ENCODE data around the gene IPO5. TPM values are rescaled to one million over a fixed set of nuclear protein-coding genes. Genes with fewer than 3 reads are reported as not detected.

The IPO5 gene
- polyA plus RNA-seq, 1 of the 3 experiments (the other 2 are of a cell fraction): 77.1 TPM

DNA sequence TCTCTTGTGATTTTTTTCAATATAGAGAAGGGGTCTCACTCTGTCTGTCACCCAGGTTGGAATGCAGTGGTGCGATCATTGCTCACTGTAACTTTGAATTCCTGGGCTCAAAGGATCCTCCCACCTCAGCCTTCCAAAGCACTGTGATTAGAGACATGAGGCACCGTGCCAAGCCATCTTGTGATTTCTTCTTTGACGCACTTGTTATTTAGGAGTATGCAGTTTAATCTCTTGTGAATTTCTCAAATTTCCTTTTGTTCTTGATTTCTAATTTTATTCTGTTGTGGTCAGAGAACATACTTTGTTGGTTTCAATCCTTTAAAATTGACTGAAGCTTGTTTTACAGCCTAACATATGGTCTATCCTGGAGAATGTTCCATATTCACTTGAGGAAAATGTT is 14.5 kb downstream of the IPO5 start (continued):
- TF ChIP-seq RXRA (IDR thresholded peaks at IDR 0.05; ENCODE audit: borderline replicate concordance, low read depth) (no peak), YY1 (IDR thresholded peaks at IDR 0.05; ENCODE audit: low read depth) (no peak), GABPA (IDR thresholded peaks at IDR 0.05; ENCODE audit: low read depth) (no peak), TEAD4 (IDR thresholded peaks at IDR 0.05; ENCODE audit: borderline replicate concordance, insufficient read depth) (no peak), NRF1 (IDR thresholded peaks at IDR 0.05; ENCODE audit: low read depth, low read length) (no peak)

DNA sequence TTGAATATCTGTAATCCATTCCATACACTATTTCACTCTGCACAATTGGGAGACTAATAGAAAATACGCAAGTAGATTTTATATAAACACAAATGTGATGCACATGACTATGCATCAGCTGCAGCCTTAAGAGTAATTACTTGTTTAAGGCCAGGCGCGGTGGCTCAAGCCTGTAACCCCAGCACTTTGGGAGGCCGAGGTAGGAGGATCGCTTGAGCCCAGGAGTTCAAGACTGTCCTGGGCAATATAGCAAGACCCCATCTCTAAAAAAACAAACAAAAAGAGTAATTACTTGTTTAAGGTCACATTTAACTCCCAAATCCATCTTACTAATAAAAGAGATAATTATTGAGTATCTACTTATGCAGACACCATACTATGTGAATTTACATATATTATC is 18.0 kb downstream of the IPO5 start:
- Histone ChIP-seq H3K27me3 (ENCODE audit: insufficient read depth) (no peaks in the 10 kb centered on the region), H3K4me3 (ENCODE audit: low read depth in 2 of 2, low read length in 1 of 2) (no peak overlapping the region), H3K27ac (ENCODE audit: low read depth in 2 of 2, low read length in 1 of 2) (no peak overlapping the region), H3K36me3 (replicated peaks in 1 of 2; ENCODE audit: control insufficient read depth in 1 of 2, insufficient read depth in 2 of 2, low read length in 1 of 2) (no peaks in the 10 kb centered on the region), H2AFZ (ENCODE audit: low read depth) (no peak overlapping the region), H3K9me2 (no peaks in the 10 kb centered on the region), H3K9ac (no peak overlapping the region), H3K4me1 (ENCODE audit: control insufficient read depth in 1 of 2, insufficient read depth in 2 of 2, low read depth in 1 of 2, low read length in 1 of 2) (peaks cover 0 to 2% of the 10 kb centered on the region in 2 experiments; a peak in 2 of 4 replicates), H3F3A (replicated peaks; ENCODE audit: insufficient read depth) (no peaks in the 10 kb centered on the region), H3K9me3 (no peaks in the 10 kb centered on the region), H3K4me2 (no peak overlapping the region), H3K79me2 (ENCODE audit: insufficient read depth) (no peaks in the 10 kb centered on the region), H4K20me1 (ENCODE audit: insufficient read depth) (no peaks in the 10 kb centered on the region)
- ChIA-PET CTCF (no interaction called here), POLR2A (no interaction called here)
- TF ChIP-seq MEF2A (IDR thresholded peaks at IDR 0.05; ENCODE audit: borderline replicate concordance, low read depth) (no peak), EZH2phosphoT487 (IDR thresholded peaks at IDR 0.05; ENCODE audit: borderline replicate concordance, low read depth) (no peak), NRF1 (IDR thresholded peaks at IDR 0.05; ENCODE audit: low read depth, low read length) (no peak), EP300 (IDR thresholded peaks at IDR 0.05; ENCODE audit: borderline replicate concordance in 1 of 2, low read depth in 1 of 2, low read length in 1 of 2) (no peak), JUND (IDR thresholded peaks at IDR 0.05) (no peak), YY1 (IDR thresholded peaks at IDR 0.05; ENCODE audit: low read depth) (no peak), TAF1 (IDR thresholded peaks at IDR 0.05; ENCODE audit: borderline replicate concordance, low read depth, low read length) (no peak), RCOR1 (IDR thresholded peaks at IDR 0.05; ENCODE audit: low read length) (no peak), CHD2 (IDR thresholded peaks at IDR 0.05; ENCODE audit: low read length, partially characterized antibody) (no peak), NFIC (IDR thresholded peaks at IDR 0.05; ENCODE audit: borderline replicate concordance) (no peak), POLR2AphosphoS5 (IDR thresholded peaks at IDR 0.05; ENCODE audit: low read depth, low read length) (no peak), RAD21 (IDR thresholded peaks at IDR 0.05; ENCODE audit: low read length) (no peak), GABPA (IDR thresholded peaks at IDR 0.05; ENCODE audit: low read depth) (no peak), TEAD4 (IDR thresholded peaks at IDR 0.05; ENCODE audit: borderline replicate concordance, insufficient read depth) (no peak)
- TF ChIP-seq, protein P1, sequence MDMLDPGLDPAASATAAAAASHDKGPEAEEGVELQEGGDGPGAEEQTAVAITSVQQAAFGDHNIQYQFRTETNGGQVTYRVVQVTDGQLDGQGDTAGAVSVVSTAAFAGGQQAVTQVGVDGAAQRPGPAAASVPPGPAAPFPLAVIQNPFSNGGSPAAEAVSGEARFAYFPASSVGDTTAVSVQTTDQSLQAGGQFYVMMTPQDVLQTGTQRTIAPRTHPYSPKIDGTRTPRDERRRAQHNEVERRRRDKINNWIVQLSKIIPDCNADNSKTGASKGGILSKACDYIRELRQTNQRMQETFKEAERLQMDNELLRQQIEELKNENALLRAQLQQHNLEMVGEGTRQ (IDR thresholded peaks at IDR 0.05; ENCODE audit: borderline replicate concordance, low read depth, low read length): no peak
- TF ChIP-seq, protein P2, sequence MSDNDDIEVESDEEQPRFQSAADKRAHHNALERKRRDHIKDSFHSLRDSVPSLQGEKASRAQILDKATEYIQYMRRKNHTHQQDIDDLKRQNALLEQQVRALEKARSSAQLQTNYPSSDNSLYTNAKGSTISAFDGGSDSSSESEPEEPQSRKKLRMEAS (IDR thresholded peaks at IDR 0.05; ENCODE audit: low read depth): no peak
- TF ChIP-seq, protein P3, sequence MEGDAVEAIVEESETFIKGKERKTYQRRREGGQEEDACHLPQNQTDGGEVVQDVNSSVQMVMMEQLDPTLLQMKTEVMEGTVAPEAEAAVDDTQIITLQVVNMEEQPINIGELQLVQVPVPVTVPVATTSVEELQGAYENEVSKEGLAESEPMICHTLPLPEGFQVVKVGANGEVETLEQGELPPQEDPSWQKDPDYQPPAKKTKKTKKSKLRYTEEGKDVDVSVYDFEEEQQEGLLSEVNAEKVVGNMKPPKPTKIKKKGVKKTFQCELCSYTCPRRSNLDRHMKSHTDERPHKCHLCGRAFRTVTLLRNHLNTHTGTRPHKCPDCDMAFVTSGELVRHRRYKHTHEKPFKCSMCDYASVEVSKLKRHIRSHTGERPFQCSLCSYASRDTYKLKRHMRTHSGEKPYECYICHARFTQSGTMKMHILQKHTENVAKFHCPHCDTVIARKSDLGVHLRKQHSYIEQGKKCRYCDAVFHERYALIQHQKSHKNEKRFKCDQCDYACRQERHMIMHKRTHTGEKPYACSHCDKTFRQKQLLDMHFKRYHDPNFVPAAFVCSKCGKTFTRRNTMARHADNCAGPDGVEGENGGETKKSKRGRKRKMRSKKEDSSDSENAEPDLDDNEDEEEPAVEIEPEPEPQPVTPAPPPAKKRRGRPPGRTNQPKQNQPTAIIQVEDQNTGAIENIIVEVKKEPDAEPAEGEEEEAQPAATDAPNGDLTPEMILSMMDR (IDR thresholded peaks at IDR 0.05): no peak
- TF ChIP-seq, protein P4, sequence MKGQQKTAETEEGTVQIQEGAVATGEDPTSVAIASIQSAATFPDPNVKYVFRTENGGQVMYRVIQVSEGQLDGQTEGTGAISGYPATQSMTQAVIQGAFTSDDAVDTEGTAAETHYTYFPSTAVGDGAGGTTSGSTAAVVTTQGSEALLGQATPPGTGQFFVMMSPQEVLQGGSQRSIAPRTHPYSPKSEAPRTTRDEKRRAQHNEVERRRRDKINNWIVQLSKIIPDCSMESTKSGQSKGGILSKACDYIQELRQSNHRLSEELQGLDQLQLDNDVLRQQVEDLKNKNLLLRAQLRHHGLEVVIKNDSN (IDR thresholded peaks at IDR 0.05; ENCODE audit: borderline replicate concordance, low read depth): no peak
- TF ChIP-seq, protein P5, sequence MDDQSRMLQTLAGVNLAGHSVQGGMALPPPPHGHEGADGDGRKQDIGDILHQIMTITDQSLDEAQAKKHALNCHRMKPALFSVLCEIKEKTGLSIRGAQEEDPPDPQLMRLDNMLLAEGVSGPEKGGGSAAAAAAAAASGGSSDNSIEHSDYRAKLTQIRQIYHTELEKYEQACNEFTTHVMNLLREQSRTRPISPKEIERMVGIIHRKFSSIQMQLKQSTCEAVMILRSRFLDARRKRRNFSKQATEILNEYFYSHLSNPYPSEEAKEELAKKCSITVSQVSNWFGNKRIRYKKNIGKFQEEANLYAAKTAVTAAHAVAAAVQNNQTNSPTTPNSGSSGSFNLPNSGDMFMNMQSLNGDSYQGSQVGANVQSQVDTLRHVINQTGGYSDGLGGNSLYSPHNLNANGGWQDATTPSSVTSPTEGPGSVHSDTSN (IDR thresholded peaks at IDR 0.05): no peak
- TF ChIP-seq, protein P6, sequence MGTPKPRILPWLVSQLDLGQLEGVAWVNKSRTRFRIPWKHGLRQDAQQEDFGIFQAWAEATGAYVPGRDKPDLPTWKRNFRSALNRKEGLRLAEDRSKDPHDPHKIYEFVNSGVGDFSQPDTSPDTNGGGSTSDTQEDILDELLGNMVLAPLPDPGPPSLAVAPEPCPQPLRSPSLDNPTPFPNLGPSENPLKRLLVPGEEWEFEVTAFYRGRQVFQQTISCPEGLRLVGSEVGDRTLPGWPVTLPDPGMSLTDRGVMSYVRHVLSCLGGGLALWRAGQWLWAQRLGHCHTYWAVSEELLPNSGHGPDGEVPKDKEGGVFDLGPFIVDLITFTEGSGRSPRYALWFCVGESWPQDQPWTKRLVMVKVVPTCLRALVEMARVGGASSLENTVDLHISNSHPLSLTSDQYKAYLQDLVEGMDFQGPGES (IDR thresholded peaks at IDR 0.05; ENCODE audit: low read depth, low read length): no peak
- no peak for DNase-seq
- 98% methylated on average over 5 of the region's 5 CpGs for WGBS (ENCODE audit: low lambda C conversion rate)

All from SK-N-SH (cell line).